CD4-positive, alpha-beta memory T cell (primary cell): ENCODE measurements around the gene MACC1. TPM values are rescaled to one million over a fixed set of nuclear protein-coding genes. Genes with fewer than 3 reads are reported as not detected.

ENCODE experiments used
- CTCF ChIA-PET: fragments of 350-600 bp; sonication (Branson Sonifier 250); formaldehyde crosslinking; loops from one replicate; lab custom pipeline; 2021; ENCODE audit warnings: inconsistent platforms; ENCODE audit not compliant: partially characterized antibody; lab: Charles Lee
- POLR2A ChIA-PET: fragments of 350-600 bp; sonication (Branson Sonifier 250); formaldehyde crosslinking; loops from one replicate; lab custom pipeline; 2021; ENCODE audit not compliant: partially characterized antibody; lab: Charles Lee
- DNase-seq, 5 donors: peaks; one replicate each; pipeline versions ENCODE4 v3.0.0 to v3.0.0-alpha.2; 2020 to 2022; ENCODE audit warnings: mixed read lengths in 1 of 5
- H3K27ac ChIP-seq: one replicate; pipeline ENCODE4 v1.7.0; 2013; ENCODE audit warnings: low read depth, low read length
- H3K27me3 ChIP-seq: 2 replicates; pipeline ENCODE4 v1.7.0; 2013; ENCODE audit warnings: mild to moderate bottlenecking, low read length, moderate library complexity; ENCODE audit not compliant: insufficient read depth
- H3K36me3 ChIP-seq: 2 replicates; pipeline ENCODE4 v1.7.0; 2013; ENCODE audit warnings: mild to moderate bottlenecking, low read length, moderate library complexity; ENCODE audit not compliant: insufficient read depth
- H3K4me1 ChIP-seq: 2 replicates; pipeline ENCODE4 v1.7.0; 2013; ENCODE audit warnings: mild to moderate bottlenecking, low read length, moderate library complexity; ENCODE audit not compliant: insufficient read depth
- H3K4me3 ChIP-seq, 2 donors: one replicate each; pipeline ENCODE4 v1.7.0; 2013; ENCODE audit warnings: low read length in 2 of 2, mild to moderate bottlenecking in 1 of 2
- H3K9me3 ChIP-seq, 2 donors: one replicate each; pipeline ENCODE4 v1.7.0; 2013; ENCODE audit warnings: low read length in 2 of 2, control low read depth in 1 of 2; ENCODE audit not compliant: control insufficient read depth in 1 of 2
- H3K27ac Mint-ChIP-seq, 7 donors: one replicate each; pipeline ENCODE4 v1.8.0; 2020 to 2021; ENCODE audit warnings: mixed read lengths in 7 of 7, mild to moderate bottlenecking in 6 of 7, inconsistent platforms in 3 of 7, moderate library complexity in 3 of 7
- H3K27me3 Mint-ChIP-seq, 2 donors: one replicate each; pipeline ENCODE4 v1.8.0; 2020 to 2021; ENCODE audit warnings: mixed read lengths in 2 of 2
- H3K36me3 Mint-ChIP-seq, 2 donors: one replicate each; pipeline ENCODE4 v1.8.0; 2020 to 2021; ENCODE audit warnings: mixed read lengths in 2 of 2, inconsistent platforms in 1 of 2, mild to moderate bottlenecking in 1 of 2
- H3K4me1 Mint-ChIP-seq, 4 donors: one replicate each; pipeline ENCODE4 v1.8.0; 2020 to 2021; ENCODE audit warnings: mixed read lengths in 4 of 4, mild to moderate bottlenecking in 1 of 4
- H3K4me3 Mint-ChIP-seq, 8 donors: one replicate each; pipeline ENCODE4 v1.8.0; 2020 to 2021; ENCODE audit warnings: mixed read lengths in 8 of 8, mild to moderate bottlenecking in 7 of 8, moderate library complexity in 6 of 8, inconsistent platforms in 3 of 8
- H3K9me3 Mint-ChIP-seq, 8 donors: one replicate each; pipeline ENCODE4 v1.8.0; 2020 to 2021; ENCODE audit warnings: mixed read lengths in 8 of 8, mild to moderate bottlenecking in 5 of 8, inconsistent platforms in 3 of 8, moderate library complexity in 1 of 8
- intact Hi-C: fragments of 100-400 bp; cut with micrococcal nuclease; formaldehyde crosslinking; loops from one replicate; pipeline ENCODE4 v1.15.1; 2023
- polyA plus RNA-seq, 2 donors: library from polyadenylated mRNA; unstranded; fragments of 300-500 nt; fragmentation: Illumina TruSeq; gene quantifications; one replicate each; pipeline ENCODE4 v1.2.3, GENCODE V29; 2021
- total RNA-seq, 2 experiments: library from RNA; stranded (reverse); gene quantifications; one replicate each; pipeline ENCODE4 v1.2.3, GENCODE V29; 2021

MACC1 gene
- total and polyA plus RNA-seq, 4 experiments from 2014 or later: 0.05 to 0.09 TPM; not detected in 2

DNA sequence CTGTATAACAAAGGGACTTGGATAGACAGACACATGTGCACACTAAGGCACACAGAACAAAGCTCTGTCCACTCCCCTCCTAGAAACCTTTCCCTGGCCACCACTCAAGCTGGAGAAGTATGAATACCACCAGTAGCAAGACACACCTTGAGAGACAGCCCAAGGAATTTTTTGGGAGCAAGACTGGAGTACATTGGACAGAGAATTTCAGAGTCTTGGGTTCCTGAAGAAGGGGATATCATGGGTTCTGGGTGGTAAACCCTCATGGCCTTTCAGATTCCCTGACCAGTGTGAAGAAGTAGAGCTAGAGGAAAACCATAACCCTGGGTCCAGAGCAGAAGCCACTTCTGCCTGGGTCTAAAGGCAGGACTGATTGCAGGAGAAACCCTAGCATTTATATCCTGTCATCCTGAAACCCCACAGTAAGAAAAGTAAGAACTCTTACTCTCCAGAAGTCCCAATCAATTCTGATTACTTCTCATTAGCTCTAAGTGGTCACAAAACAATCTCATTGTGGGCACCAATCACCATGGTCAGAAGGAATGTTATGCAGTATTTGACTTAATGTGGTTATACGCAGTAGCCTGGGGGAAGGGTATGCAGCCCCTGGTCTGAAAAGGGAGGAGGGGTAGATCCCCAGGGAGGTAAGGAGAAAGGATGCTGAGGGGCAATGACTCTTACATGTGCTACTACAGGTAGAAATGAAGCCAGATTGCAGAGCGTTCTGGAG lies 20.4 kb upstream of the MACC1 start:
- Mint-ChIP-seq H3K4me3 (no peak overlapping the region), H3K36me3 (no peaks in the 10 kb centered on the region), H3K27me3 (peaks cover 0 to 2% of the 10 kb centered on the region in 2 donors), H3K27ac (no peak overlapping the region), H3K9me3 (peaks cover 0 to 5% (median 0%) of the 10 kb centered on the region in 8 donors), H3K4me1 (no peaks in the 10 kb centered on the region)
- Histone ChIP-seq H3K4me3 (no peak overlapping the region), H3K4me1 (no peaks in the 10 kb centered on the region), H3K27ac (no peak overlapping the region), H3K9me3 (no peaks in the 10 kb centered on the region), H3K27me3 (no peaks in the 10 kb centered on the region), H3K36me3 (no peaks in the 10 kb centered on the region)
- intact Hi-C loops: no loop called here
- ChIA-PET CTCF (no interaction called here), POLR2A (no interaction called here)
- DNase-seq: no peak

DNA sequence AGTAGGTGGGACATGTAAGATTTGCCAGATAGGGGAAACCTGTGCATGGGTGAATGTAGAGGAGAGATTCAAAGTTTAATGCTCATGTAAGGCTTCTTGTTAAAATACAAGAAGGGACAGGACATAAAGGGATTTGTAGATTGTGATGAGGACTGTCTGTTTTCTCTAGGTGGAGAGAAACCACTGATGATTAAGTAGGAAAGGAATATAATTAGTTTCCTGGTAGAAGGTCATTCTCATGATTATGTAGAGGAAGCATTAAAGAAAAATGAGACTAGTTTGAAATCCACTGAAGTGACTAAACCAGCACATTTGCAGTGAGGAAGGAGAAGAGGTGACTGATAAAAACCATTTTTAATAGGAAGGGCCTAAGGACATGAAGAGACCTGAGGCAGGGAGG lies 19.6 kb upstream of the MACC1 start:
- Histone ChIP-seq H3K9me3 (no peaks in the 10 kb centered on the region), H3K27me3 (no peaks in the 10 kb centered on the region), H3K4me3 (no peak overlapping the region), H3K4me1 (no peaks in the 10 kb centered on the region), H3K27ac (no peak overlapping the region), H3K36me3 (no peaks in the 10 kb centered on the region)
- ChIA-PET CTCF (no interaction called here), POLR2A (no interaction called here)
- no peaks in the 10 kb centered on the region for H3K36me3 Mint-ChIP-seq
- H3K27ac Mint-ChIP-seq: no peak overlapping the region
- H3K9me3 Mint-ChIP-seq: peaks cover 0 to 6% (median 0%) of the 10 kb centered on the region in 8 donors
- no peak for DNase-seq
- intact Hi-C loops: no loop called here
- H3K4me1 Mint-ChIP-seq: no peaks in the 10 kb centered on the region
- H3K4me3 Mint-ChIP-seq: no peak overlapping the region
- peaks cover 0 to 2% of the 10 kb centered on the region in 2 donors for H3K27me3 Mint-ChIP-seq

DNA sequence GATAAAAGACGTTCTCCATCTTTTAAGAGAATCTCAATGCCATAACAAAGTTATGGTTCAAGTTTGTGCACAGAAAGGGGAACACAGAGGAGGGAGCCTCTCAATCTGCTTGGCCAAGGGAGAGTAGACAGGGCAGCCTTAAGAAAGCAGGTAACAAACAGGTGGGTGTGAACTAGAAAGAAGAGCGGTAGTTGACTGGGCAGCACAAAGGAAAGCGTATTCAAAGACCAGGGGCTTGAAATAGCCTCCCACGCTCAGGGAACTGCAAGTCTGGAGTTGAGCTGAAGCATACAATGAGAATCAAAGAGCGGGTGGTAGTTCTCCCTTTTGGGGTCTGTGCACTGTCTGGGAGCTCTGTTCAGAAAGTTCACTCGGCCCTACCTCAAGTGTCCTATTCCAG lies 18.9 kb upstream of the MACC1 start:
- H3K27me3 ChIP-seq: no peaks in the 10 kb centered on the region
- no peak for DNase-seq
- Mint-ChIP-seq H3K9me3 (peaks cover 0 to 6% (median 0%) of the 10 kb centered on the region in 8 donors), H3K27me3 (peaks cover 0 to 2% of the 10 kb centered on the region in 2 donors), H3K4me3 (no peak overlapping the region), H3K4me1 (no peaks in the 10 kb centered on the region), H3K36me3 (no peaks in the 10 kb centered on the region), H3K27ac (no peak overlapping the region)
- H3K27ac ChIP-seq: no peak overlapping the region
- H3K4me3 ChIP-seq: no peak overlapping the region
- no peaks in the 10 kb centered on the region for H3K4me1 ChIP-seq
- H3K36me3 ChIP-seq: no peaks in the 10 kb centered on the region
- ChIA-PET CTCF (no interaction called here), POLR2A (no interaction called here)
- intact Hi-C loops: no loop called here
- H3K9me3 ChIP-seq: no peaks in the 10 kb centered on the region

DNA sequence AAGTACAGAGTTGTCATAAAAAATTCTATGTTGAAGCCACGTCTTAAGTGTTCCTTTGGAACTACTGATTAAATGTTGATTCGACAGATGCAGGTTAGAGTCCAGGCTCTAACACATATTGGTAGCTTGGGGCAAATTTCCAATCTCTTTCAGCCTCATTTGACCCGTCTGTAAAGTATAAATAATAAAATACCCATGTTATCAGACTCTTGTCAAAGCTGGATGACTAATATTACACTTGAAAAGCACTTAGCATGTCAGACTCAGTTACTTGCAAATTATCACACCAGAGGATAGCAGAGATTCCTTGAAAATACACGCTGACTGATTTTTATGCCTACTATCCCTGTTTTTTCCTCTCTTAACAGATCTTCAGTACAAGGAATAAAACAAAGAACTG lies 18.1 kb upstream of the MACC1 start:
- Histone ChIP-seq H3K27ac (no peak overlapping the region), H3K9me3 (no peaks in the 10 kb centered on the region), H3K4me3 (no peak overlapping the region), H3K27me3 (no peaks in the 10 kb centered on the region), H3K4me1 (no peaks in the 10 kb centered on the region), H3K36me3 (no peaks in the 10 kb centered on the region)
- DNase-seq: no peak
- no peak overlapping the region for H3K27ac Mint-ChIP-seq
- H3K4me3 Mint-ChIP-seq: no peak overlapping the region
- CTCF ChIA-PET: no interaction called here
- intact Hi-C loops: no loop called here
- no peaks in the 10 kb centered on the region for H3K4me1 Mint-ChIP-seq
- peaks cover 0 to 6% (median 0%) of the 10 kb centered on the region in 8 donors for H3K9me3 Mint-ChIP-seq
- H3K27me3 Mint-ChIP-seq: peaks cover 0 to 2% of the 10 kb centered on the region in 2 donors
- POLR2A ChIA-PET: no interaction called here
- no peaks in the 10 kb centered on the region for H3K36me3 Mint-ChIP-seq

DNA sequence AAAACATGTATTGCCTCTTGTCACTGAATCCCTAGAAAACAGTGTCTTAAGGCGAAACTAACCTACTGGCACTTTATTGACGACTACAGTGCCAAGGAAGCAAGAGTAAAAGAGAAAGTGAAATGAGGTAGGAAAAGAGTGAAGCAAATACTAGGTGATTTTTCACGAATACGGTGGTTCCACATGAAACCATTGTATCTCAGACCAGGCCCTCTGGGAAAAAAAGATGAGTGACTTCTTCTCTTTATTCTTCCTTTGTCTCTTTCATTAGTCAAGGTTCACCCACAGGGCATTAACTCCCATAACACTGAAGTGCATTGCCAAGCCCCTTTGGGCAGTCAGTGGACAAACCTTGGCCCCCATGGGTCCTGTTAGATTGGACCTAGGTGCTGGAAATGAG lies 16.2 kb upstream of the MACC1 start:
- H3K4me1 Mint-ChIP-seq: no peaks in the 10 kb centered on the region
- POLR2A ChIA-PET: no interaction called here
- H3K9me3 ChIP-seq: no peaks in the 10 kb centered on the region
- DNase-seq: no peak
- no peak overlapping the region for H3K27ac ChIP-seq
- peaks cover 0 to 2% of the 10 kb centered on the region in 2 donors for H3K27me3 Mint-ChIP-seq
- CTCF ChIA-PET: no interaction called here
- no peaks in the 10 kb centered on the region for H3K36me3 Mint-ChIP-seq
- H3K4me1 ChIP-seq: no peaks in the 10 kb centered on the region
- no peak overlapping the region for H3K4me3 ChIP-seq
- intact Hi-C loops: no loop called here
- peaks cover 0 to 6% (median 0%) of the 10 kb centered on the region in 8 donors for H3K9me3 Mint-ChIP-seq
- no peak overlapping the region for H3K4me3 Mint-ChIP-seq
- no peaks in the 10 kb centered on the region for H3K36me3 ChIP-seq
- no peak overlapping the region for H3K27ac Mint-ChIP-seq
- H3K27me3 ChIP-seq: no peaks in the 10 kb centered on the region

DNA sequence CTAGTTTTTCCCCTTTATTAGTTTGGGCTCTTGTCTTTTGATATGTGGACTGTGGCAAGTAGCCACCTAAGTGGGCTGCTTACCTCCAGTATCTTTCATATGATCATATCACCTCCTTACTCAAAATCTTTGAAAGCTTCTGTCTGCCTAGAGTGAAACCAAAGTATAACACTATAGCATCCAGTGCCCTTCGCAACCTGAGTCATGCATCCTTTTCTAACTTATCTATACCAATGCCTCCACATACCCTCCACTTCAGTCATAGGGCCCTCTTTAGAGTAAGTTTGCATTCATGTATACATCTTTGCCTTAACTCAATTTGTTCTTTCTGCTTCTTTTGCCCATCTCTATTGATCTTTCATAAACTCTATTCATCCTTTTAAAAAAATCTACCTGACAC lies 15.7 kb upstream of the MACC1 start:
- ChIA-PET CTCF (no interaction called here), POLR2A (no interaction called here)
- H3K27me3 Mint-ChIP-seq: peaks cover 0 to 2% of the 10 kb centered on the region in 2 donors
- intact Hi-C loops: no loop called here
- no peak overlapping the region for H3K27ac ChIP-seq
- H3K4me1 ChIP-seq: no peaks in the 10 kb centered on the region
- no peaks in the 10 kb centered on the region for H3K4me1 Mint-ChIP-seq
- H3K9me3 Mint-ChIP-seq: peaks cover 0 to 6% (median 0%) of the 10 kb centered on the region in 8 donors
- no peaks in the 10 kb centered on the region for H3K27me3 ChIP-seq
- H3K4me3 Mint-ChIP-seq: no peak overlapping the region
- H3K4me3 ChIP-seq: no peak overlapping the region
- no peak overlapping the region for H3K27ac Mint-ChIP-seq
- no peaks in the 10 kb centered on the region for H3K9me3 ChIP-seq
- DNase-seq: no peak
- no peaks in the 10 kb centered on the region for H3K36me3 ChIP-seq
- no peaks in the 10 kb centered on the region for H3K36me3 Mint-ChIP-seq

DNA sequence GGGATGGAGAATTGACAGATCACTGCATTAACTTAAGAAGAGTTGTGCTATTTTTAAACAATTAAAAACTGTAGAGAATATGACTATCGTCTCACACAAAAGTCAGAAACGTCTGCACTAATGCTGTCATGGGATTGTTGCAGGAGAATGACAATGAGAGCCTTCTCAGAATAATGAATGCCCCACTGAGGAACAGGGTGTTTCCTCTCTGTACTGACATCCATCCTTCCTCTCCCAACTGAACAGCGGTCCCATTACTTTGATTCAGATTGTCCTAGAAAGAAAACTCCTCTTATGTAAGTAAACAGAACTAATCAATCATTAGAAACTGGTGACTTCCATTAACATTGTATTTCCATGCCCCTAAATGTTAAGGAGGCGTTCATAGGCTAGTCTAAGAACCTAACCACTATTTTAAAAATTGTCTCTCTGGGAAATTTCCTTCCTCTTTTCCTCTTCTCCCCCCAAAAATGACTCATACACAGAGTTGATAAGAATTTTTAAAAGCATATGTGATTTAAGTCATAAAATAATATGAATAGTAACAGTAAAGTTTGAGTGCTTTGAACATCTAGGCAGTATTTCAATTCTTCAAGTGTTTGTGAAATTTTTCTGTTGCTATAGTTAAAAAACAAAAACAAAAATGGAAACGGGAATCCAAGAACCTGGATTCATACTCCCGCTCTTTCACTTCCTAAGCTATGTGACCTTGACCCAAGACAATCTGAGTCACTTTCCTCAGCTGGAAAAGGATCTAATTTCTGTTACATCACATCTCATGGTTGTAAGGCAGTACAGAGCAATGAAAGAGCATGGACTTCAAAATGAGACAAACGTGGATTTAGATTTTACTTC lies 12.7 kb upstream of the MACC1 start:
- DNase-seq: no peak
- intact Hi-C loops: no loop called here
- no peaks in the 10 kb centered on the region for H3K4me1 ChIP-seq
- POLR2A ChIA-PET: no interaction called here
- Mint-ChIP-seq H3K36me3 (no peaks in the 10 kb centered on the region), H3K27ac (no peak overlapping the region), H3K27me3 (no peaks in the 10 kb centered on the region), H3K4me1 (no peaks in the 10 kb centered on the region), H3K9me3 (peaks cover 0 to 6% (median 0%) of the 10 kb centered on the region in 8 donors), H3K4me3 (no peak overlapping the region)
- H3K27ac ChIP-seq: no peak overlapping the region
- no peaks in the 10 kb centered on the region for H3K9me3 ChIP-seq
- no peaks in the 10 kb centered on the region for H3K36me3 ChIP-seq
- CTCF ChIA-PET: no interaction called here
- no peaks in the 10 kb centered on the region for H3K27me3 ChIP-seq
- H3K4me3 ChIP-seq: no peak overlapping the region
